Fibroblast of villous mesenchyme (primary cell): ENCODE results near the gene ABHD5. TPM values are rescaled to one million over a fixed set of nuclear protein-coding genes. Genes with fewer than 3 reads are reported as not detected.

Source experiments
- DNase-seq: peaks from one replicate; pipeline ENCODE4 v3.0.0-alpha.2; 2010; ENCODE audit warnings: low read depth
- H3K4me3 ChIP-seq: 2 replicates; pipeline ENCODE4 v1.5.1; 2011; ENCODE audit warnings: low read depth, mild to moderate bottlenecking, low read length
- CTCF ChIP-seq: IDR thresholded peaks from 2 replicates; pipeline ENCODE4 v1.5.1; 2012; ENCODE audit warnings: low read depth, mild to moderate bottlenecking, low read length; ENCODE audit not compliant: insufficient read depth
- total RNA-seq: library from RNA; depleted of rRNA; stranded (reverse); fragments of >200 nt; gene quantifications from 2 replicates; pipeline ENCODE4 v1.2.3, GENCODE V29; 2012

The ABHD5 gene
- total RNA-seq, 1 donor: 25.9 TPM

- DNase-seq: peak; percentile 45
- TF ChIP-seq CTCF: no peak
- no peak overlapping the region for H3K4me3 ChIP-seq
Measured at GRCh38 chr3:43757666-43758321, 67.1 kb downstream of the ABHD5 start.

- H3K4me3 ChIP-seq: no peak overlapping the region
- DNase-seq: no peak
- TF ChIP-seq CTCF: no peak
Measured at GRCh38 chr3:43758592-43759225, 68.0 kb downstream of the ABHD5 start.

- peak; percentile 36 for TF ChIP-seq CTCF
- peak; percentile 72 for DNase-seq
- H3K4me3 ChIP-seq: no peak overlapping the region
Measured at GRCh38 chr3:43759297-43759782, 68.6 kb downstream of the ABHD5 start.

- no peak for TF ChIP-seq CTCF
- H3K4me3 ChIP-seq: no peak overlapping the region
- no peak for DNase-seq
Measured at GRCh38 chr3:43759938-43760337, 69.2 kb downstream of the ABHD5 start.

- no peak for DNase-seq
- no peak overlapping the region for H3K4me3 ChIP-seq
- TF ChIP-seq CTCF: no peak
Measured at GRCh38 chr3:43760938-43761337, 70.2 kb downstream of the ABHD5 start.

GRCh38 chr3:43762451-43762850 lies 71.7 kb downstream of the ABHD5 start:
- no peak overlapping the region for H3K4me3 ChIP-seq
- TF ChIP-seq CTCF: no peak
- no peak for DNase-seq
